GM19467 (cell line): ENCODE results near the gene AIP.
"Not testable (repeated sequence)": the region's sequence is repeated elsewhere in the genome, so short reads cannot be mapped to it uniquely, and the experiment has no call there.

ENCODE experiments used
- ATAC-seq: cut with Tn5 transposase; IDR thresholded peaks from one replicate; pipeline ENCODE4 v1.9.1; 2021; ENCODE audit warnings: mild to moderate bottlenecking, moderate library complexity; ENCODE audit not compliant: unreplicated experiment

The AIP gene

DNA sequence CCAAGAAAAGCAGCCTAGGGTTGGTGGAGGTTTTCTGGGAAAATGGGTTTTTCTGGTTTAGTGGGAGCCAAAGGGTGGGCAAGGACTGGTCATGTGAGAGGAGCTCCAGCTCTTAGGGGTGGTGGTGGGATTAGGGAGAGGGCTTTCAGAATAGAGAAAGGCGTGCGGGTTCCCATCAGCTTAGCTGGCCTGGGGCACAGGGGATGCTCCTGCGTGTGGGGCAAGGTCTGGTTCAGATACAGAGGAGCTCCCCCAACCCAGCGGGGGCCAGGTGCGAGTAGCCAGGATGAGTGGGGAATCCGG lies 14.4 kb upstream of the AIP start:
- no peak for ATAC-seq

DNA sequence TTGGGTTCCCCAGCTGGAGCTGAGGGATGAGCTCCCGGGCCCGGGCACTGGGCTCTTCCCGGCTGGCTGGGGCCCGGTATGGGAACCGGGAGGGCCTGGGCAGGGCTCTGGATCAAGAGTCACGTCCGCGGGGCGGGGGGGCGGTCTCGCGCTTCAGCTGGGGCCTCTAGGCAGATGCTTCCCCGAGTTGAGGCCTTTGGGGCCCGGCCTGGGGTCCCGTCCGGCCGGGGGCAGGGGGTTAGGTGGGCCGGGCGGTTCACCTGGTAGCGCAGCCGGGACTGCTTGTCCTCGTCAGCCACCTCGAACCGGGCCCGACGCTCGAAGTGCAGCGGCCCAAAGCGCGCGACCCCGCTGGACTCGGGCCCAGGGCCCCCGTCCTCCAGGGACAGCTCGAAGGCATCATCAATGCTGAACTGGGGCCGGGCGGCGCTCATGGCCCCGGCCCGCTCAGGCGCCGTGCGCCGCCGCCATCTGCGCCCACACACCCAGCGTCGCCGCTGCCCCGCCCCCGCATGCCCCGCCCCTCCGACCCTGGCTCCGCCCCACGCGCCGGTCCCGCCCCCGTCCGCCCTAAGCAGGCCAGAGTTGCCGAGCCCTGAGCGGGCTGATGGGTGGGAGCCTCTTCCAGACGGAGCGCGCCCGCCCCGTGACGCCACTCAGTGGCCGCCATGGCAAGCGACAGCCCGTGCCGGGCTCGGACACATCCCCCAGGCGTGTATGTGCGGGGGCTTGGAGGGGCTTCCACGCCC lies 13.9 kb upstream of the AIP start, which contains the start of gene TMEM134:
TMEM134 (minus strand) TSS at position 493 of the 749 bp plus-strand sequence; CDS start at position 434, 59 bp downstream.
- peak; percentile 60 for ATAC-seq

DNA sequence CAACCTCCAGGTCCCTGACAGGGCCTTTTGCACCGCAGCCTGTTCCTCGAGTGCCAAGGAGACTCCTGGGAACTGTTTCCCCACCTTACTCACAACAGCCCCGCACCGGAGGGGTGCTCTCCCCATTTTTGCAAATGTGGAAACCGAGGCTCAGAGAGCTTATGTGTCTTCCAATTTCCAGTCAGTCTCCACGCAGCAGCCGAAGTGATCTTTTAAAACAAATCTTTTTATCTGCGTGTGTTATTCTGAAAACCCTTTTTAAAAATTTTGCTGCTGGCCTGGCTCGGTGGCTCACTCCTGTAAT lies 13.4 kb upstream of the AIP start:
- no peak for ATAC-seq

DNA sequence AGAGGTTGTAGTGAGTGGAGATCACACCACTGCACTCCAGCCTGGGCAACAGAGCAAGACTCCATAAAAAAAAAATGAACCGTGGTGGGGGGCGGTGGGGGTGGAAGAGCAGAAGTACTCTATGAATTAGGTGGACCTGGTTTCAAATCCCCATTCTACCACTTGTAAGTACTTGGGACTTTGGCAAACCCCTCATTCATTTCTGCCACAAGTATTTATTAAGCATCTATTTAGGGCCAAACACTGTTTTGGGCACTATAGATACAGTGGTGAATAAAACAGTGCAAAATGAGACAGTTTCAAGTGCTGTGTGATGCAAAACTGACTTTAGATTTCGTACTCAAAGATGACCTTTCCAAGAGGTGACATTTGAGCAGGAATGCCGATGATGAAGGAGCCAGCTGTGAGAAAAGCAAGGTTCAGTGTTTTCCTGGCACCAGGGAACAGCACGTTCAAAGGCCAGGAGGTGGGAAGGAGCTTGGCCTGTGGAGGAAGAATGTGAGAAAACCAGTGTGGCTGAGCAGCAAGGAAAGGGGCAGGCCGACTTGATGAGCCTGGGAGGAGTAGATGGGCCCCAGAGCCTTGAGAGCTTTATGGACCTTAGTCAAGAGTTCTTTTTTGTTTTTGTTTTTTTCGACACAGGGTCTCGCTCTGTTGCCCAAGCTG lies 12.4 kb upstream of the AIP start:
- ATAC-seq, result no peak

DNA sequence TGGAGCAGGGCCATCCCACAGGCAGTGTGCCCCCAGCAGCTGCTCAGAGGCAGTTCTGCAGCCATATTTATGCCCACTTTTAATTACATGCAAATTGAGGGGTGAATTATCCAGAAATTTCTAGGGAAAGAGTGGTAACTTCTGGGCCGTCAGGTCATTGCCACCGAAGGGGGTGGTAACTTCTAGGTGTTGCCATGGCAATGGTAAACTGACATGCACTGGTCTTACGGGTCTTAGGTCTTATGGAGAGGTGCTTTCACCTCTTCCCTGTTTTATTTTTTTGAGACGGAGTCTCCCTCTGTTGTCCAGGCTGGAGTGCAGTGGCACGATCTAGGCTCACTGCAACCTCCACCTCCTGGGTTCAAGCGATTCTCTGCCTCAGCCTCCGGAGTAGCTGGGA lies 9.9 kb upstream of the AIP start:
- no peak for ATAC-seq

DNA sequence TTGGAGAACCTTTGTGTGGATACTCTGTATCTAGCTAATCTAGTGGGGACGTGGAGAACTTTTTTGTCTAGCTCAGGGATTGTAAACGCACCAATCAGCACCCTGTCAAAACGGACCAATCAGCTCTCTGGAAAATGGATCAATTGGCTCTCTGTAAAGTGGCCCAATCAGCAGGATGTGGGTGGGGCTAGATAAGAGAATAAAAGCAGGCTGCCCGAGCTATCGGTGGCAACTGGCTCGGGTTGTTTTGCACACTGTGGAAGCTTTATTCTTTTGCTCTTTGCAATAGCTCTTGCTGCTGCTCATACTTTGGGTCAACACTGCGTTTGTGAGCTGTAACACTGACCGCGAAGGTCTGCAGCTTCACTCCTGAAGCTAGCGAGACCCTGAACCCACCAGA lies 6.1 kb upstream of the AIP start:
- not testable (repeated sequence) for ATAC-seq

DNA sequence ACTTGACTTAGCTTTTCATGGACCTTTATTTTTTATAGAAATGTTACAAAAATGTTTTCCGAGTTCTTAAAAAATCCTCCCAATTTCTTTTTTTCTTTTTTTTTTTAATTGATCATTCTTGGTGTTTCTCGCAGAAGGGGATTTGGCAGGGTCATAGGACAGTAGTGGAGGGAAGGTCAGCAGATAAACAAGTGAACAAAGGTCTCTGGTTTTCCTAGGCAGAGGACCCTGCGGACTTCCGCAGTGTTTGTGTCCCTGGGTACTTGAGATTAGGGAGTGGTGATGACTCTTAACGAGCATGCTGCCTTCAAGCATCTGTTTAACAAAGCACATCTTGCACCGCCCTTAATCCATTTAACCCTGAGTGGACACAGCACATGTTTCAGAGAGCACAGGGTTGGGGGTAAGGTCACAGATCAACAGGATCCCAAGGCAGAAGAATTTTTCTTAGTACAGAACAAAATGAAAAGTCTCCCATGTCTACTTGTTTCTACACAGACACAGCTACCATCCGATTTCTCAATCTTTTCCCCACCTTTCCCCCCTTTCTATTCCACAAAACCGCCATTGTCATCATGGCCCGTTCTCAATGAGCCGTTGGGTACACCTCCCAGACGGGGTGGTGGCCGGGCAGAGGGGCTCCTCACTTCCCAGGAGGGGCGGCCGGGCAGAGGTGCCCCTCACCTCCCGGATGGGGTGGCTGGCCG lies 5.3 kb upstream of the AIP start:
- ATAC-seq, result not testable (repeated sequence)

DNA sequence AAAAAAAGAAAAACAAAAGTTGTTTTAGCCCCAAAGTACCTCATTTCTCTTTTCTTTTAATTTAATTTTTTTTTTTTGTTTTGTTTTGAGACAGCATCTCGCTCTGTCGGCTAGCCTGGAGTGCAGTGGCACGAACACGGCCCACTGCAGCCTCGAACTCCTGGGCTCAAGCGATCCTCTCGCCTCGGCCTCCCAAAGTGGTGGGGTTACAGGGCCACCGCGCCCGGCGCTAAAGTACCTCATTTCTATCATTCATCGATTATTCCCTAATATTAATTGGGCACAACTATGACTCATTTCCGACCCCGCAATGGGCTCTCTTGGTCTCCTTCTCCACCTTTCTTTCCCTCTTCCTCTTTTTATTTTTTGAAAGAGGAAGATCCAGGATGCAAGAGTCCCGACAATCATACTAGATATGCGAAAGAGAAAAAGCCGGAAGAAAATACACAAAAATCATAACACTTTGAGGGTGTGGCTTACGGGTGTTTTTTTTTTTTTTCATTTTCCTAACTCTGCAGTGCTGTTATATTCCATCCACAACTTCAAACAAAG lies 475 bp upstream of the AIP start:
- no peak for ATAC-seq

DNA sequence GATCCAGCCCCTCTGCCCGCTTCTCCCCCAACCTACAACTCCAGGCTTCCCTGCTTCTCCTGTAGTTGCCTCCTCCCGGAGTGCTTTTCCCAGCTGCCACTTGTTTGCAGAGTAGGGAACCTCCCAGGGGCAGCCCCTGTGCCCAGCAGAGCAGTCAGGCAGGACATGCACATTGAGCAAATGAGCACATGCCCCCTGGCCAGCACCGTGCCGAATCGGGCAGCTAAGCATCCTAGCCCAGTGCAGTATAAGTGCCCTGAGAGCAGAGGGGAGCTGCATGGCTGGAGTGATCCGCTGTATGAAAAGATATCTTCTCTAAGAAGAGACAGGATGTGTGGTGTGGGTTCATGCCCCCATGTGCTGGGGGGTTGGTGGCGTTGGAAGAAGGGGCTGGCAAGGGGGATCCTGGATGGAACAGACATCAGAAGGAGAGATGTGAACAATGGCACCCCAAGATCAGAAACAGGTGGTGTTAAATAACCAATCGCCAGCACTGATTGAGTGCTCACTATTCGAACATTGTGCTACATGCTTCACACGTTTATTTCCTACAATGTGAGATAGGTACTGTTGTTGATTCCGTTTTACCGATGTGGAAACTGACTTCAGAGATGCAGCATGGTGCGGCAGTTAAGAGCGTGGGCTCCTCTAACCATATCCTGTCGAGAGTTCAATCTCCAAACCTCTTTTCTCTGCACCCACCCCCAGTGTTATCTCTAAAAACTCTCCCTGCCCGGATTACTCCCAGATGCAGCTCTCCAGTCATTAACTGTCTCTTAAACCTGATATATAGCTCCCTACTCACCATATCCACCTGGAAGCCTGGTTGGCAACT lies 1.2 kb downstream of the AIP start:
- no peak for ATAC-seq

DNA sequence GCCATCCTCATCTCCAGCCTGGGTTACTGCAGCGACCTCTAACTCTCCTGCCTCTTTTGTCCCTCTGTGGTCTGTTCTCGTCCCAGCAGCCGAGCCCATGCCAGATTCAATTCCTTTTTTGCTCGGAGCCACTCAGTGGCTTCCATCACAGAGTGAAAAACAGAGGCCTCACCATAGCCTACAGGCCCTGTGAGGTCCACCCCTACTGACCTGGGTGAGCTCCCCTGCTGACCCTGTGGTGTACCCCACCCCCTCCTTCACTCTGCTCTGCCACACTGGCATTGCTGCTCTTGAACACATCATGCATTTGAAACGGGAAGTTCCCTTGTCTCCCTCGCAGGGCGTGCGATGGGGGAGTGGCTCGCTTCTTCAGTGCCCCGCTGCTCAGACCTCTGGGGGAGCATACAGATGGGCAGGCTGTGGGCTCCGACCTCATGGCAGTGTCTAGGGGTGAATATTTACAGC lies 2.1 kb downstream of the AIP start:
- no peak for ATAC-seq

DNA sequence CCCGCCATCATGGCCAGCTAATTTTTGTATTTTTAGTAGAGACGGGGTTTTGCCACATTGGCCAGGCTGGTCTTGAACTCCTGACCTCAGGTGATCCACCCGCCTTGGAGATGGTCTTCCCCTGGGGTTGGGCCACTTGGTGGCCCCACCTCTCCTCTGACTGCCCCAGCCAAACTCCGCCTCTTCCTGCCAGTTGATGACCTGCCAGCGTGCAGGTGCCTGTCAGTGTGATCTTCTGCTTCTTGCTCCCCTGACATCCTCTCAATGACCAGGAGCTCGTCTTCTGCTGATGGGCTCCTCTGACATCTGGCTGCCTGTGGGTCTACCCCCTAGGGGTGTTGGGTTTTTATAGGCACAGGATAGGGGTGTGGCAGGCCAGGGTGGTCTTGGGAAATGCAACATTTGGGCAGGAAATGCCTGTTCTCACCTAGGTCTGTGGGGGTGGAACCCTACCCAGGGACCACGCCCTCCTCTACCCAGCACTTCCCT lies 3.1 kb downstream of the AIP start:
- not testable (repeated sequence) for ATAC-seq

DNA sequence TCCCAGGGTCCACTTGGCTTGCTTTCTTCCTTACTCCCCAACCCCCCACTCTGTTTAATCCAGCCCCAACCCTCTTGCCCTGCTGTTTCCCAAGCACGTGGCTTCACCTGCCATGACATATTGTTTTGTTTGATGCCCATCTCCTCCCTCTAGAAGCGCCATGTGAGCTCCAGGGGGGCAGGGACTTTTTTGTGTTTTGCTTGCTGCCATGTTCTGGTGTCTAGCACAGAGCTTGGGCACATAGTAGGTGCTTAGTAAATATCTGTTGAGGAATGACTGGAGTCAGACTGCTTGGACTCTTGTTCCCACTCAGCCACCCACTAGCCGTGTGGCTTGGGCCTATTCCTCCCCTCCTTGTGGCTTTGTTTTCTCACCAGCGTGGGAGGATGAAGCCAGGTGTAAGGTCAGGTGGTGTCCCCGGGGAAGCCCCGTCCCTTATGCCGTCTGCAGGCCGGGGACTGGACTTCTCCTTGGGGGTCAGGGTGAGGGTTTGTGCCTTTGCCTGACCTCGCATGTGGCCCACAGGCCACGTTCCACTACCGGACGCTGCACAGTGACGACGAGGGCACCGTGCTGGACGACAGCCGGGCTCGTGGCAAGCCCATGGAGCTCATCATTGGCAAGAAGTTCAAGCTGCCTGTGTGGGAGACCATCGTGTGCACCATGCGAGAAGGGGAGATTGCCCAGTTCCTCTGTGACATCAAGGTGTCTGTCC lies 3.8 kb downstream of the AIP start:
- no peak for ATAC-seq

DNA sequence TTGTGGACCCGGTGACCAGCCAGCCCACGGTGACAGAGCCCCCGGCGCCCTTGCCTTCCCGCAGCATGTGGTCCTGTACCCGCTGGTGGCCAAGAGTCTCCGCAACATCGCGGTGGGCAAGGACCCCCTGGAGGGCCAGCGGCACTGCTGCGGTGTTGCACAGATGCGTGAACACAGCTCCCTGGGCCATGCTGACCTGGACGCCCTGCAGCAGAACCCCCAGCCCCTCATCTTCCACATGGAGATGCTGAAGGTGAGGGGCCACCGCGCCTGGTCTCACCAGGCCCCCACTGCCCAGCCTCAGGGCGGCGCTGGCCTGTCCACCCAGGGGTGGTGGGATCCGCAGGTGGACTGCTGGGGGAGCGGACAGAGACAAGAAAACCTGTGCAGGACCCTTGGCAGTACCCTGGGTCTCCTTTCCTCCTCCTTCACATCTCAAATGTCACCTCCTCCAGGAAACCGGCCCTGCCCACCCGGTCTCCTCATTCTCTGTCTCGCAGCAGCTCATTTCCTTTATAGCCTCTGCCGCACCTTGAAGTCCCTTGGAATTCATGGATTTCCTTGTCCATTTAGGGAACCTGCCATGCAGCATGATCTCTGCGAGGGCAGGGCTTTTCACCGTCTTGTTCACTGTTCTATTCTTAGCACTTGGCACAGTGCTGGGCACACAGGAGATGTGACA lies 6.5 kb downstream of the AIP start:
- ATAC-seq, result no peak

DNA sequence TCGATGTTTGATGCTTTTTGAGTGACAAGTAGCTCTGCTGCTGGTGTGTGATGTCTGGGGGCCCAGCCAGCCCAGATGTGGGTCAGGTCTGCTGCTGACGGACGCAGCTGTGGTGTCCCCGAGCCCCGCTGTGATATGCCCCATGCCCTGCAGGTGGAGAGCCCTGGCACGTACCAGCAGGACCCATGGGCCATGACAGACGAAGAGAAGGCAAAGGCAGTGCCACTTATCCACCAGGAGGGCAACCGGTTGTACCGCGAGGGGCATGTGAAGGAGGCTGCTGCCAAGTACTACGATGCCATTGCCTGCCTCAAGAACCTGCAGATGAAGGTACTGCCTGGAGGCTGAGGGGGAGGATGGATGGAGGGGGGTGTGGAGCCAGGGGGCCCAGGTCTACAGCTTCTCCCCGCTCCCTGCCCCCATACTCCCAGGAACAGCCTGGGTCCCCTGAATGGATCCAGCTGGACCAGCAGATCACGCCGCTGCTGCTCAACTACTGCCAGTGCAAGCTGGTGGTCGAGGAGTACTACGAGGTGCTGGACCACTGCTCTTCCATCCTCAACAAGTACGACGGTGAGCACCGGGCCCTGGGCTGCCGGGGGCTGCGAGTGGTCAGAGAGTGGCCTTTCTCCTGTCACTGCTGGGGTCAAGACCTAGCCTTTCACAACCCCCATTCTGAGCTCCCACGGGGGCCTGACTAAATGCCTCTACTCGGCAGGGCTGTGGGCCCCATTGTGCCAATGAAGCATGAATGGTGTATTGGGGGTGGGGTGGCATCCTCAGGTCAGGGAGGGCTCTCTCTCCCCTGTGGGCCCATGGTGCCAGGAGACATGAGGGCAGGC lies 7.3 kb downstream of the AIP start:
- ATAC-seq, result no peak

DNA sequence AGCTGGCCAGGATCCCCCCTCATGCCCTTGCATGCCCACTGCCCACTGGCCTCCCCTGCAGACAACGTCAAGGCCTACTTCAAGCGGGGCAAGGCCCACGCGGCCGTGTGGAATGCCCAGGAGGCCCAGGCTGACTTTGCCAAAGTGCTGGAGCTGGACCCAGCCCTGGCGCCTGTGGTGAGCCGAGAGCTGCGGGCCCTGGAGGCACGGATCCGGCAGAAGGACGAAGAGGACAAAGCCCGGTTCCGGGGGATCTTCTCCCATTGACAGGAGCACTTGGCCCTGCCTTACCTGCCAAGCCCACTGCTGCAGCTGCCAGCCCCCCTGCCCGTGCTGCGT lies 7.9 kb downstream of the AIP start:
- no peak for ATAC-seq

DNA sequence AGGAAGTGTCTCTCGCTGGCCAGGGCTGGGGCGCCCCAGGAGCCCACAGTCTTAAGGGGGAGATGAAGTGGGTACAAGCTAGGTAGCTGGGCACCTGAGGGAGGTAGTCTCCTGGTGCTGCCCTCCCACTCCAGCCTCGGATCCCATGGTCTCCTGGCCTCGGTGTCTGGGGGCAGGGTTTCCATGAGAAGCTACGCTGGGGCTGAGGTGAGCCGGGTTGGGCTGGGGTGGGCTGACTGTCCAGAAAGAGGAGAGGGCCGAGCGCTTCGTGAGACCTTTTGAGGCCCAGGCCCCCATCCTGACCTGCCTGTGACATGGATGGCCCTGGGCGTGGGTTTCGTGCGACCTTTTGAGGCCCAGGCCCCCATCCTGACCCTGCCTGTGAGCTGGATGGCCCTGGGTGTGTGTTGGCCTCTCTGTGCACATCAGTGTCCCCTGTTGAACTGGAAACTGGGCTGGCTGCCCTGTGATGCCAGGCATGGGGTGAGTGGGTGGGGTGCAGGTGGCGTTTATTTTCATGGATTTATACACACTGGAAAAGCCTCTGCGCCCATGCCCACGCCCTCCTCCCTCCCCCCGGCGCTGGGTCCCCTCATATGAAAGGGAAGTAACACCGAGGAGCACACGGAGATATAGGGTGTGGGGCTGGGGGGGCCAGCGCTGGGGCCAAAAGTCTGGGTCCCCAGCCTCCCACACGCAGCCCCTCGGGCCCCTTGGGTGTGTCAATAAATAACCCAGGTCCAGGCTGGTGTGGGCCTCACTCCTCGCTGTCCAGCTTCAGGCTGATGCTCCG lies 8.6 kb downstream of the AIP start:
- no peak for ATAC-seq

DNA sequence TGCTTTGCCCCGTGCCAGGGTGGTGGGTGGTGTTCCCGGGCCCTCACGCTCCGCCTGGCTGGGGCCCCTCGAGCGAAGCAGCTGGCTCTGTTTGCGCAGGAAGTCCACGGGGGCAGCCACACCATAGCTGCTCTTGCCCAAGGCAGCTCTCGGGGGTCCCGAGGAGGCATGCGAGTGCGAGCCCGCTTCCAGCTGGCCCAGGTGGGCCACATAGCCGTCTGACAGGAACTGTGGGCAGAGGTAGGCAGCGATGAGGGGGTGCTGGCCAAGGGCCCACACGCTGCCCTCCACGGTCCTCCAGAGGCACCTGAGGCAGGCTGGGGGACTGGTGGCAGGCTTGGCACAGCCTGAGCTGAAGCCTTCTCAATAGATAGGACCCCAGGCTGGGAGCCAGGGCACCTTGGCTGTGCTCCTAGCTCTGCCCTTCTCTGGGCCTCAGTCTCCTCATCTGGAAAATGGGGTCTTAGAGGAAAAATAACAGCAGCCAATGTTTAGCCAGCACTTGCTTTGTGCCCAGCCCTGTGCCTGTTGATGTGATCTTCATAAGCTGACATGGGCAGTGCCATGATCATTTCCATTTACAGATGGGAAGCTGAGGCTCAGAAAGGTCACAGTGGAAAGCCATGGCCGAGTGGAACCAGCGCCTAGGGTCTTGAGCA lies 9.4 kb downstream of the AIP start:
- no peak for ATAC-seq
